Smooth muscle cell (in vitro differentiated cells): ENCODE results near the gene CHSY3. TPM values are rescaled to one million over a fixed set of nuclear protein-coding genes. Genes with fewer than 3 reads are reported as not detected.

Experiments
- DNase-seq: peaks from one replicate; lab custom pipeline; 2025; ENCODE audit not compliant: unreplicated experiment; lab: John Stamatoyannopoulos, UW
- H2AFZ ChIP-seq: fragments of 200-600 bp; sonication (generic); 2 replicates; pipeline ENCODE4 v1.6.0; 2016; ENCODE audit warnings: antibody characterized with exemption, low read depth, mild to moderate bottlenecking
- H3F3A ChIP-seq: fragments of 200-600 bp; sonication (generic); 2 replicates; pipeline ENCODE4 v1.6.0; 2017; ENCODE audit warnings: antibody characterized with exemption, low read depth
- H3K27ac ChIP-seq: fragments of 200-600 bp; sonication (generic); 2 replicates; pipeline ENCODE4 v1.5.1; 2016; ENCODE audit warnings: low read depth, mild to moderate bottlenecking
- H3K27me3 ChIP-seq: fragments of 200-600 bp; sonication (generic); 2 replicates; pipeline ENCODE4 v1.6.1; 2016; ENCODE audit warnings: low read depth, mild to moderate bottlenecking
- H3K36me3 ChIP-seq: fragments of 200-600 bp; sonication (generic); 2 replicates; pipeline ENCODE4 v1.5.1; 2016; ENCODE audit warnings: low read depth
- H3K4me1 ChIP-seq: fragments of 200-600 bp; sonication (generic); 2 replicates; pipeline ENCODE4 v1.5.1; 2016; ENCODE audit warnings: low read depth
- H3K4me2 ChIP-seq: fragments of 200-600 bp; sonication (generic); 2 replicates; pipeline ENCODE4 v1.6.0; 2016; ENCODE audit warnings: mild to moderate bottlenecking
- H3K4me3 ChIP-seq: fragments of 200-600 bp; sonication (generic); 2 replicates; pipeline ENCODE4 v1.5.1; 2016; ENCODE audit warnings: mild to moderate bottlenecking
- H3K79me2 ChIP-seq: fragments of 200-600 bp; sonication (generic); 2 replicates; pipeline ENCODE4 v1.6.0; 2016; ENCODE audit warnings: low read depth, mild to moderate bottlenecking
- H3K9ac ChIP-seq: fragments of 200-600 bp; sonication (generic); 2 replicates; pipeline ENCODE4 v1.6.0; 2016; ENCODE audit warnings: low read depth
- H3K9me3 ChIP-seq: fragments of 200-600 bp; sonication (generic); replicated peaks from 2 replicates; pipeline ENCODE4 v1.5.1; 2016; ENCODE audit warnings: low read depth
- H4K20me1 ChIP-seq: fragments of 200-600 bp; sonication (generic); 2 replicates; pipeline ENCODE4 v1.6.0; 2016; ENCODE audit warnings: low read depth
- WGBS: methylation state at CpG from one replicate; pipeline ENCODE4 v1.1.7; 2016; ENCODE audit warnings: low lambda C conversion rate; 5-methylcytosine and 5-hydroxymethylcytosine counted together
- polyA plus RNA-seq: library from polyadenylated mRNA; unstranded; fragments of >200 nt; fragmentation: Nextera tagmentation; extraction: Ambion mirVana; gene quantifications from 2 replicates; pipeline ENCODE4 v1.2.1, GENCODE V29; 2016
- total RNA-seq: library from RNA; depleted of rRNA; stranded (reverse); fragments of >200 nt; gene quantifications from 2 replicates; pipeline ENCODE4 v1.2.3, GENCODE V29; 2014
- TF ChIP-seq, protein P1 (sequence below): fragments of 200-600 bp; sonication (generic); IDR thresholded peaks from 2 replicates; pipeline ENCODE4 v1.5.1; 2017; ENCODE audit warnings: borderline replicate concordance, mild to moderate bottlenecking, antibody characterized with exemption; ENCODE audit not compliant: insufficient read depth, poor library complexity, severe bottlenecking

The CHSY3 gene
- total and polyA plus RNA-seq, 2 experiments from 2014 or later = 12.7 to 15.6 TPM

DNA sequence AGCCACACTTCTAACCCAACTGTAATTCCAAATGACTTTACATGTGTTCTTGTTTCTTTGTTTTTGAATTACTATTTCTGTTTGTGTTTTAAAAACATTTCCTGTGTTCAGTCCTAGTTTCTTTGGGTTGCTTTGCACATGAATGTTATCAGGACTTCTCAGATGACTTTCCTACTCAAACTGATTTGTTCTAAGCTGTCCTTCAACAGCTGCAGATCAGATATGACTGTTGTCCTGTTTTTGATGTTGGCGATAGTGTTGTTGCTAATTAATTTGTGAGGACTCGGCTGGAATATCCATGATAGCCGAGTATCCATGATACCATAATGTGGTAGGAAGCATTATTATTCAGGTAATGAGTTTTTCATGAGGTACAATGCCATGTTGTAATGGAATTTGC is 98.6 kb downstream of the CHSY3 start:
- H3K9me3 ChIP-seq = no peaks in the 10 kb centered on the region
- no peak overlapping the region for H3K4me2 ChIP-seq
- H2AFZ ChIP-seq = no peak overlapping the region
- no peak for DNase-seq
- no peaks in the 10 kb centered on the region for H3K36me3 ChIP-seq
- peaks cover 18% of the 10 kb centered on the region for H3K79me2 ChIP-seq
- no peaks in the 10 kb centered on the region for H4K20me1 ChIP-seq
- no peaks in the 10 kb centered on the region for H3F3A ChIP-seq
- no peaks in the 10 kb centered on the region for H3K4me1 ChIP-seq
- H3K27ac ChIP-seq = no peak overlapping the region
- no peaks in the 10 kb centered on the region for H3K27me3 ChIP-seq
- no peak overlapping the region for H3K9ac ChIP-seq
- TF ChIP-seq, protein P1, sequence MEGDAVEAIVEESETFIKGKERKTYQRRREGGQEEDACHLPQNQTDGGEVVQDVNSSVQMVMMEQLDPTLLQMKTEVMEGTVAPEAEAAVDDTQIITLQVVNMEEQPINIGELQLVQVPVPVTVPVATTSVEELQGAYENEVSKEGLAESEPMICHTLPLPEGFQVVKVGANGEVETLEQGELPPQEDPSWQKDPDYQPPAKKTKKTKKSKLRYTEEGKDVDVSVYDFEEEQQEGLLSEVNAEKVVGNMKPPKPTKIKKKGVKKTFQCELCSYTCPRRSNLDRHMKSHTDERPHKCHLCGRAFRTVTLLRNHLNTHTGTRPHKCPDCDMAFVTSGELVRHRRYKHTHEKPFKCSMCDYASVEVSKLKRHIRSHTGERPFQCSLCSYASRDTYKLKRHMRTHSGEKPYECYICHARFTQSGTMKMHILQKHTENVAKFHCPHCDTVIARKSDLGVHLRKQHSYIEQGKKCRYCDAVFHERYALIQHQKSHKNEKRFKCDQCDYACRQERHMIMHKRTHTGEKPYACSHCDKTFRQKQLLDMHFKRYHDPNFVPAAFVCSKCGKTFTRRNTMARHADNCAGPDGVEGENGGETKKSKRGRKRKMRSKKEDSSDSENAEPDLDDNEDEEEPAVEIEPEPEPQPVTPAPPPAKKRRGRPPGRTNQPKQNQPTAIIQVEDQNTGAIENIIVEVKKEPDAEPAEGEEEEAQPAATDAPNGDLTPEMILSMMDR = no peak
- no peak overlapping the region for H3K4me3 ChIP-seq
- 96% methylated on average over 3 of the region's 3 CpGs for WGBS

DNA sequence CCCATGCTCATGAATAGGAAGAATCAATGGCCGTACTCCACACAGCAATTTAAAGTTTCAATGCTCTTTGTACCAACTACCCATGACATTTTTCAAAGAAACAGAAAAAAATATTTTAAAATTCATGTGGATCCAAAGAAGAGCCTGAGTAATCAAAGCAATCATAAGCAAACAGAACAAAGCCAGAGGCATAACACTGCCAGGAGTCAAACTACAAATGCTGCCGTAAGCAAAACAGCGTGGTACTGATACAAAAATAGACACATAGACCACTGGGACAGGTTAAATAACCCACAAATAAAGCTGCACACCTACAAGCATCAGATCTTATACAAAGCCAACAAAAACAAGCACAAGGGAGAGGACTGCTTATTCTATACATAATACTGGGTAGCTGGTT is 107.7 kb downstream of the CHSY3 start:
- Histone ChIP-seq H3K27me3 (no peaks in the 10 kb centered on the region), H3K79me2 (no peaks in the 10 kb centered on the region), H3F3A (no peaks in the 10 kb centered on the region), H3K4me3 (no peak overlapping the region), H3K4me1 (no peaks in the 10 kb centered on the region), H3K27ac (no peak overlapping the region), H4K20me1 (no peaks in the 10 kb centered on the region), H3K9ac (no peak overlapping the region), H3K9me3 (no peaks in the 10 kb centered on the region), H2AFZ (no peak overlapping the region), H3K4me2 (no peak overlapping the region), H3K36me3 (peaks cover 3% of the 10 kb centered on the region)
- WGBS = 96% methylated on average over 3 of the region's 3 CpGs
- TF ChIP-seq, protein P1 = no peak
- no peak for DNase-seq

DNA sequence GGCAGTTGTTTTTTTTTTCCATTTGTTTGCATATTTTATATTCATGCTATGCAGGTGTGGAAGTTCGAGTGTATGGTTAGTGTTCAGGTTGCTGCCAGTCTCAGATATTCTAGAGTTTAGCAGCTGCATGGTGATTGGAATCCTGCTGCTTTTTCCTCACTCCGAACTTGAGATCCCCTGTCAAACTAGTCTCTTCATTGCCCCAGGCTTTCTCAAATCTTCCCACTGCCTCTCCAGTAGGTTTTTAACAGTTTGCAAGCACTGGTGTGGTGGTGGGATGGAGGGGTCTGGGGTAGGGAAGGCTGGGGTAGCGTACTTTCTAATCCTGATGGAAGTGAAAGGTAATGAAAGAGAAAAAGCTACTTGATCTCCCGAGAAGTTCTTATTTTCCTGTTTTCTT is 112.9 kb downstream of the CHSY3 start:
- WGBS = 73% methylated on average over 4 of the region's 4 CpGs

DNA sequence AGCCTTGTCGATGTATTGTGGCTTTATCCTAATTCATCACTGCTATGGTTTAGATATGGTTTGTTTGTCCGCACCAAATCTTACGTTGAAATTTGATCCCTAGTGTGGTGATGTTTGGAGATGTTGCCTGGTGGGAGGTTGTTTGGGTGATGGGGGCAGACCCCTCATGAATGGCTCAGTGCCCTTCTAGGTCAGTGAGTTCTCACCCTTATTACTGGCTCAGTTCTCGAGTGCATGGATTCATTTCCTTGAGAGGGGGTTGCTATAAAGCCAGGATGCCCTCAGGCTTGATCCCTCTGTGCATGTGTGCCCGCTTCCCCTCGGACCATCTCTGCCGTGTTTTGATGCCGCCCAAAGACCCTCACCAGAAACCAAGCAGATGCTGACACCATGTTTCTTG is 114.4 kb downstream of the CHSY3 start:
- TF ChIP-seq, protein P1 = no peak
- H3K36me3 ChIP-seq = no peaks in the 10 kb centered on the region
- DNase-seq = no peak
- H2AFZ ChIP-seq = no peak overlapping the region
- no peaks in the 10 kb centered on the region for H3K79me2 ChIP-seq
- H4K20me1 ChIP-seq = no peaks in the 10 kb centered on the region
- no peak overlapping the region for H3K4me2 ChIP-seq
- no peak overlapping the region for H3K4me3 ChIP-seq
- no peaks in the 10 kb centered on the region for H3K27me3 ChIP-seq
- H3K4me1 ChIP-seq = no peaks in the 10 kb centered on the region
- 94% methylated on average over 8 of the region's 8 CpGs for WGBS
- H3F3A ChIP-seq = no peaks in the 10 kb centered on the region
- H3K9ac ChIP-seq = no peak overlapping the region
- H3K9me3 ChIP-seq = no peaks in the 10 kb centered on the region
- no peak overlapping the region for H3K27ac ChIP-seq

More for the DNA sequence above, 112.9 kb downstream of the CHSY3 start:
- no peaks in the 10 kb centered on the region for H3K79me2 ChIP-seq
- no peak overlapping the region for H2AFZ ChIP-seq
- no peaks in the 10 kb centered on the region for H3K4me1 ChIP-seq
- no peaks in the 10 kb centered on the region for H3K36me3 ChIP-seq
- H3K9ac ChIP-seq = no peak overlapping the region
- H3F3A ChIP-seq = no peaks in the 10 kb centered on the region
- TF ChIP-seq, protein P1 = no peak
- no peaks in the 10 kb centered on the region for H3K9me3 ChIP-seq
- no peaks in the 10 kb centered on the region for H3K27me3 ChIP-seq
- H4K20me1 ChIP-seq = no peaks in the 10 kb centered on the region
- H3K27ac ChIP-seq = no peak overlapping the region
- no peak for DNase-seq
- H3K4me3 ChIP-seq = no peak overlapping the region
- no peak overlapping the region for H3K4me2 ChIP-seq
